Measurements from ENCODE around the gene FGL2. TPM values are rescaled to one million over a fixed set of nuclear protein-coding genes. Genes with fewer than 3 reads are reported as not detected.

Gene FGL2, protein sequence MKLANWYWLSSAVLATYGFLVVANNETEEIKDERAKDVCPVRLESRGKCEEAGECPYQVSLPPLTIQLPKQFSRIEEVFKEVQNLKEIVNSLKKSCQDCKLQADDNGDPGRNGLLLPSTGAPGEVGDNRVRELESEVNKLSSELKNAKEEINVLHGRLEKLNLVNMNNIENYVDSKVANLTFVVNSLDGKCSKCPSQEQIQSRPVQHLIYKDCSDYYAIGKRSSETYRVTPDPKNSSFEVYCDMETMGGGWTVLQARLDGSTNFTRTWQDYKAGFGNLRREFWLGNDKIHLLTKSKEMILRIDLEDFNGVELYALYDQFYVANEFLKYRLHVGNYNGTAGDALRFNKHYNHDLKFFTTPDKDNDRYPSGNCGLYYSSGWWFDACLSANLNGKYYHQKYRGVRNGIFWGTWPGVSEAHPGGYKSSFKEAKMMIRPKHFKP
- total RNA-seq (46.0 TPM), polyA plus RNA-seq (23.2 TPM)
- long read RNA-seq, donor 1, full-length matches to known transcripts, result 1 of 1 reads
- long read RNA-seq, donor 1, partial matches to known transcripts, result 0 of 1 reads
- long read RNA-seq, donor 1, other reads (novel, unspliced or antisense), result 0 of 1 reads
- long read RNA-seq, donor 2, result 0 reads
- long read RNA-seq, donor 3, full-length matches to known transcripts, result 27 of 27 reads
- long read RNA-seq, donor 3, partial matches to known transcripts, result 0 of 27 reads
- long read RNA-seq, donor 3, other reads (novel, unspliced or antisense), result 0 of 27 reads
- long read RNA-seq, donor 4, full-length matches to known transcripts, result 22 of 22 reads
- long read RNA-seq, donor 4, partial matches to known transcripts, result 0 of 22 reads
- long read RNA-seq, donor 4, other reads (novel, unspliced or antisense), result 0 of 22 reads
- long read RNA-seq, donor 5, full-length matches to known transcripts, result 74 of 74 reads
- long read RNA-seq, donor 5, partial matches to known transcripts, result 0 of 74 reads
- long read RNA-seq, donor 5, other reads (novel, unspliced or antisense), result 0 of 74 reads
- long read RNA-seq, donor 6, full-length matches to known transcripts, result 33 of 33 reads
- long read RNA-seq, donor 6, partial matches to known transcripts, result 0 of 33 reads
- long read RNA-seq, donor 6, other reads (novel, unspliced or antisense), result 0 of 33 reads
- long read RNA-seq, donor 7, full-length matches to known transcripts, result 30 of 30 reads
- long read RNA-seq, donor 7, partial matches to known transcripts, result 0 of 30 reads
- long read RNA-seq, donor 7, other reads (novel, unspliced or antisense), result 0 of 30 reads
- long read RNA-seq, donor 8, full-length matches to known transcripts, result 13 of 13 reads
- long read RNA-seq, donor 8, partial matches to known transcripts, result 0 of 13 reads
- long read RNA-seq, donor 8, other reads (novel, unspliced or antisense), result 0 of 13 reads
- long read RNA-seq, donor 9, full-length matches to known transcripts, result 10 of 10 reads
- long read RNA-seq, donor 9, partial matches to known transcripts, result 0 of 10 reads
- long read RNA-seq, donor 9, other reads (novel, unspliced or antisense), result 0 of 10 reads
- long read RNA-seq, donor 10, full-length matches to known transcripts, result 23 of 23 reads
- long read RNA-seq, donor 10, partial matches to known transcripts, result 0 of 23 reads
- long read RNA-seq, donor 10, other reads (novel, unspliced or antisense), result 0 of 23 reads

- Histone ChIP-seq H3K27ac (ENCODE audit: low read depth in 1 of 2, low read length in 1 of 2) (peak within 1 kb of the TSS; percentile 3 to 11), H3K4me3 (ENCODE audit: low read length in 2 of 2) (peak within 1 kb of the TSS; percentile 8 to 19), H3K9me3 (ENCODE audit: control insufficient read depth in 2 of 2, insufficient read depth in 1 of 2, low read length in 1 of 2) (no peaks in the 10 kb centered on the region), H3K27me3 (ENCODE audit: control insufficient read depth in 2 of 2, insufficient read depth in 1 of 2, low read length in 1 of 2) (no peaks in the 10 kb centered on the region), H3K4me1 (ENCODE audit: control insufficient read depth in 2 of 2, insufficient read depth in 2 of 2, low read length in 2 of 2) (peaks cover 3 to 9% of the 10 kb centered on the region in 2 donors), H3K36me3 (ENCODE audit: control insufficient read depth in 2 of 2, insufficient read depth in 2 of 2, low read length in 1 of 2) (no peaks in the 10 kb centered on the region)
- DNase-seq (ENCODE audit: low read depth in 6 of 9, low spot score in 9 of 9), result peak in 4 of 9 donors; percentile 9 to 59 (median 32)
- 9% methylated on average over 15 of the region's 15 CpGs for WGBS
Observed at GRCh38 chr7:77199013-77199966, at the start of gene FGL2. Gene FGL2 (minus strand): TSS chr7:77199819. CDS start chr7:77199793, 26 bp downstream.

GRCh38 chr7:77248154-77248553, 48.5 kb upstream of the FGL2 start:
- Histone ChIP-seq H3K4me1 (ENCODE audit: control insufficient read depth in 2 of 2, insufficient read depth in 2 of 2, low read length in 2 of 2) (no peaks in the 10 kb centered on the region), H3K27me3 (ENCODE audit: control insufficient read depth in 2 of 2, insufficient read depth in 1 of 2, low read length in 1 of 2) (no peaks in the 10 kb centered on the region), H3K27ac (ENCODE audit: low read depth in 1 of 2, low read length in 1 of 2) (no peak overlapping the region), H3K36me3 (ENCODE audit: control insufficient read depth in 2 of 2, insufficient read depth in 2 of 2, low read length in 1 of 2) (no peaks in the 10 kb centered on the region), H3K4me3 (ENCODE audit: low read length in 2 of 2) (no peak overlapping the region), H3K9me3 (ENCODE audit: control insufficient read depth in 2 of 2, insufficient read depth in 1 of 2, low read length in 1 of 2) (no peaks in the 10 kb centered on the region)
- WGBS, result 98% methylated on average over 3 of the region's 3 CpGs
- no peak for DNase-seq (ENCODE audit: low read depth in 6 of 9, low spot score in 9 of 9)

- Histone ChIP-seq H3K36me3 (ENCODE audit: control insufficient read depth in 2 of 2, insufficient read depth in 2 of 2, low read length in 1 of 2) (no peaks in the 10 kb centered on the region), H3K9me3 (ENCODE audit: control insufficient read depth in 2 of 2, insufficient read depth in 1 of 2, low read length in 1 of 2) (no peaks in the 10 kb centered on the region), H3K4me1 (ENCODE audit: control insufficient read depth in 2 of 2, insufficient read depth in 2 of 2, low read length in 2 of 2) (no peaks in the 10 kb centered on the region), H3K4me3 (ENCODE audit: low read length in 2 of 2) (no peak overlapping the region), H3K27me3 (ENCODE audit: control insufficient read depth in 2 of 2, insufficient read depth in 1 of 2, low read length in 1 of 2) (no peaks in the 10 kb centered on the region), H3K27ac (ENCODE audit: low read depth in 1 of 2, low read length in 1 of 2) (no peak overlapping the region)
- 33% methylated on average over 3 of the region's 3 CpGs for WGBS
- DNase-seq (ENCODE audit: low read depth in 6 of 9, low spot score in 9 of 9), result peak in 8 of 9 donors; percentile 45 to 81 (median 59)
Observed at GRCh38 chr7:77247206-77247850, 47.7 kb upstream of the FGL2 start.

DNA sequence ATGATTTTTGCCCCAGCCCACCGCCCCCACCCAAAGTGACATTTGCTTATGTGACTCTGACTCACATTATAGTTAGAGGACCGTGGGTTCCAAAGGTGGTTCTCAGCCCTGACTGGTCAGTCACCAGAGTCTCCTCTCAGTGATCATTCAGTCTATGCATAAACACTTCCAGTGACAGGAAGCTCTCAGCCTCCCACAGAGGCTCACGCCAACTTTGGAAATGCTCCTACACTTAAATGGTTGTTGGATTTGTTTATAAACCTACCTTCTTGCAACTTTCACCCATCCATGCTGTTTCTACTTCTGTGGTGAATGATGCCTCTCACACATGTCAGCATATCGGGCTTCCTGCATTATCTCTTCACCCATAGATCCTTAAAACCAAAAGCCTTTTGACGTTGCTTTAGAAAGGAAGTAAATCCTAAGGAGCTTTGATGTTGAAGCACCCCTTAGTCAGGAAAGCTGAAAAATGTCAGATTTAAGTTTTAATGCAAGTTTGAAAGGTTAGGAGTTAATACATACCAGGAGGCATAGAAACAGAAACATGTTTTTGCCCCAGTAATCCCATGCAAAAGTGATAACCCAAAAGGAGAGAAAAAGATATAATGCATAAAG, 46.5 kb upstream of the FGL2 start:
- no peak overlapping the region for H3K4me3 ChIP-seq (ENCODE audit: low read length in 2 of 2)
- H3K27ac ChIP-seq (ENCODE audit: low read depth in 1 of 2, low read length in 1 of 2), result no peak overlapping the region
- WGBS, result 86% methylated on average over 5 of the region's 5 CpGs
- H3K9me3 ChIP-seq (ENCODE audit: control insufficient read depth in 2 of 2, insufficient read depth in 1 of 2, low read length in 1 of 2), result no peaks in the 10 kb centered on the region
- H3K4me1 ChIP-seq (ENCODE audit: control insufficient read depth in 2 of 2, insufficient read depth in 2 of 2, low read length in 2 of 2), result peaks cover 0 to 3% of the 10 kb centered on the region in 2 donors
- no peaks in the 10 kb centered on the region for H3K36me3 ChIP-seq (ENCODE audit: control insufficient read depth in 2 of 2, insufficient read depth in 2 of 2, low read length in 1 of 2)
- no peaks in the 10 kb centered on the region for H3K27me3 ChIP-seq (ENCODE audit: control insufficient read depth in 2 of 2, insufficient read depth in 1 of 2, low read length in 1 of 2)
- DNase-seq (ENCODE audit: low read depth in 6 of 9, low spot score in 9 of 9), result no peak

DNA sequence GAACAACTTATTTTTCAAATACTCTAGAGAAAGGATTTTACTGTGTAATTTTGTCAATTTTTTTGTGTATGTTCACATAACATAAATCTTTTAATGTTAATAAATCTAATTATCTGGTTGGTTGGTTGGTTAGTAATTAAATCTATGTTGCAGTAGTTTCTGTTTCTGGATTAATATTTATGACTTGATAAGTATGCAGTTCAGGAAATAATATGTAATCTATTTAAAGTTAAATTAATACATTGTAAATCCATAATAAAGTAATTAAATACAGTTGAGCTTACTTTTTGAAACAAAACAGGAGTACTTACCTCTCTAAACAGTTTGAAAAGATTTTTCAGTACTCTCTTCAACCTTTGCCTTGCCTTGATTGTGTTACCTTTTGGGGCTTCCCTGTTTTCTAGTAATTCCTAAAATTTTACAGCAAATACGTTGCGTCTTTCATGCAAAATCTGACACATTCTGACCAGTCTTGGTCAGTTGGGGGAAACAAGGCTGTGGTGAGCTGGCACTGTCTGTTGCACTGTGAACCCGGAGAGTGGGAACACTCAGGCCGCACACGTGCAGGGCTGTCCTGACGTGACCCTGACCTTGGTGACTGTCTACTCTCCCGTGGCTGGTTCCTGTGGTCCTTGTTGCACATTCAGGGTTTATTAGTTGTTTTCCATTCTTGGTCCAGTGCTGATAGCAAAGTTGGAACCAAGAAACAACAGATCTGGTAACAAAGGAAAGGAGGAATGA, 45.6 kb upstream of the FGL2 start:
- no peaks in the 10 kb centered on the region for H3K27me3 ChIP-seq (ENCODE audit: control insufficient read depth in 2 of 2, insufficient read depth in 1 of 2, low read length in 1 of 2)
- DNase-seq (ENCODE audit: low read depth in 6 of 9, low spot score in 9 of 9), result no peak
- H3K9me3 ChIP-seq (ENCODE audit: control insufficient read depth in 2 of 2, insufficient read depth in 1 of 2, low read length in 1 of 2), result no peaks in the 10 kb centered on the region
- no peaks in the 10 kb centered on the region for H3K36me3 ChIP-seq (ENCODE audit: control insufficient read depth in 2 of 2, insufficient read depth in 2 of 2, low read length in 1 of 2)
- WGBS, result 97% methylated on average over 7 of the region's 7 CpGs
- no peak overlapping the region for H3K27ac ChIP-seq (ENCODE audit: low read depth in 1 of 2, low read length in 1 of 2)
- peaks cover 0 to 3% of the 10 kb centered on the region in 2 donors for H3K4me1 ChIP-seq (ENCODE audit: control insufficient read depth in 2 of 2, insufficient read depth in 2 of 2, low read length in 2 of 2)
- no peak overlapping the region for H3K4me3 ChIP-seq (ENCODE audit: low read length in 2 of 2)

DNA sequence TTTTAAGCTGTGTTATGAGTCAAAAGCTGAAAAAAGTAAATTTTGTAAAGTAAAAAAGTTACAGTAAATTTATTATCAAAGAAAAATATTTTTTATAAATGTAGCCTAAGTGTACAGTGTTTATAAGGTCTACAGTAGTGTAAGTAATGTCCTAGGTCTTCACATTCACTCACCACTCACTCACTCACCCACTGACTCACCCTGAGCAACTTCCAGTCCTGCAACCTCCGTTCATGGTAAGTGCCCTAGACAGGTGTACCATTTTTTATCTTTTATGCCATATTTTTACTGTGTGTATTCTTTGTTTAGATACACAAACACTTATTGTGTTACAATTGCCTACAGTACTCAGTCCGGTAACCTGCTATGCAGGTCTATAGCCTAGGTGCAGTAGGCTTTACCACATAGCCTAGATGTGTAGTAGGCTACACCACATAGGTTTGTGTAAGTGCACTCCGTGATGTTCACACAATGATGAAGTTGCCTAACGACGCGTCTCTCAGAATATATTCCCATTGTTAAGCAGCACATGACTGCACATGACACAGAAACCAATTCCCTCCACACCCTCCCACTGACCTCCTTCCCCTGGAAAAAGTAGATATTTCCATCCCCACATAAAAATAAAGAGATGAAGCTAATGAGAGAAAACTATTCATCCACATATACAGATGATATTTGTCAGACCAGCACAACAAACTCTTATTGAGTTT, 44.8 kb upstream of the FGL2 start:
- H3K9me3 ChIP-seq (ENCODE audit: control insufficient read depth in 2 of 2, insufficient read depth in 1 of 2, low read length in 1 of 2), result no peaks in the 10 kb centered on the region
- no peaks in the 10 kb centered on the region for H3K27me3 ChIP-seq (ENCODE audit: control insufficient read depth in 2 of 2, insufficient read depth in 1 of 2, low read length in 1 of 2)
- no peak for DNase-seq (ENCODE audit: low read depth in 6 of 9, low spot score in 9 of 9)
- 98% methylated on average over 6 of the region's 6 CpGs for WGBS
- H3K4me3 ChIP-seq (ENCODE audit: low read length in 2 of 2), result no peak overlapping the region
- peaks cover 3 to 7% of the 10 kb centered on the region in 2 donors for H3K4me1 ChIP-seq (ENCODE audit: control insufficient read depth in 2 of 2, insufficient read depth in 2 of 2, low read length in 2 of 2)
- H3K27ac ChIP-seq (ENCODE audit: low read depth in 1 of 2, low read length in 1 of 2), result no peak overlapping the region
- H3K36me3 ChIP-seq (ENCODE audit: control insufficient read depth in 2 of 2, insufficient read depth in 2 of 2, low read length in 1 of 2), result no peaks in the 10 kb centered on the region

All from thymus (tissue), 14 donors.